Measurements from ENCODE around the gene ZNF573.
"Not testable (repeated sequence)": the region's sequence is repeated elsewhere in the genome, so short reads cannot be mapped to it uniquely, and the experiment has no call there.

Gene ZNF573

DNA sequence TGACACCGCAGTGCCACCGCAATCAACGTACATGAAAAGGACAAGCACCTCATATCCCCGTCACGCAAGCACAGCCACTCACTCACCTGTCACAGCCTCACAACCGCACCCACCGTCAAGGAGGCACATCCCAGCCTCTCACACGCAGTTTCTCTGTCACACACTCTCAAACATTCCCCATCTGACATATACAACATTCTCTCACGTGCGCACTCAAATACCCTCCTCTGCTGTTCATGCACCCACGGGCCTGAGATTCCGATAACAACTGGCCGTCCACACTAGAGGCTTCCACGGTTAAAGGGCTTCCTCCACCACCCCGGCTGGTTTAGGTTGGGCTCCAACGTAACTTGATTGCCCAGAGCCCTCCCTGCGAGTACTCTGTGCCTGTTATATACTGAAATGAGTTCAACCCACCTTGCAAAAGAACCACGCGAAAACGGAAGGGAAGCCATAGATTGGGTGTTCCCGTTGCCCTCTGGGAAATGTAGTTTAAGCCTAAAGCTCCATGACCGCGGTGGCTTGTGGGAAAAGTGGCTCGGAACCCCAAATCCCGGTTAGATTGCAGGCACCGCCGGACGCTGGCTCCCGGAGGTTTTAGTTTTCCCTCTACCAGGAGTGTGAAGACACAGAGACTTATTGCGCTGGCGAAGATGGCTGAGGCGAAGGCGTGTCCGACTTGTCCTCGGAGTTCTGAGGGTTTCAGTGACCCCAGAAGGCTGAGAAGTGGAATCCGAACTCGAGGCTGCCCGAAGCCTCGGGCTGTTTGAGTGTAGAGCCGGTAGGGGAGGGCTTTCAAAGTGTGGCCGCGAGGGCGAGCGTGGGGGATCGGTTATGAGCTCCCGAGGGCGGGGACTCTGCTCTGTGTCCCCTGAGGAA is at the start of gene ZNF573:
TSS of gene ZNF573 (minus strand) at position 460 of the 879 bp plus-strand sequence. CDS start 5,857 bp downstream, outside the sequence.
- peaks cover 12% of the 10 kb centered on the region for H3K9me3 Mint-ChIP-seq (ENCODE audit: low read depth)
- peak within 1 kb of the TSS; percentile 95 for H3K27ac Mint-ChIP-seq
- no peaks in the 10 kb centered on the region for H3K27me3 Mint-ChIP-seq
- H3K36me3 Mint-ChIP-seq = peaks cover 26% of the 10 kb centered on the region
- H3K4me1 Mint-ChIP-seq (ENCODE audit: low read depth) = peaks cover 48% of the 10 kb centered on the region
- H3K4me3 Mint-ChIP-seq = peak within 1 kb of the TSS; percentile 96

GRCh38 chr19:37817180-37817981 is 38.0 kb upstream of the ZNF573 start:
- H3K27ac Mint-ChIP-seq = no peak overlapping the region
- peaks cover 7% of the 10 kb centered on the region for H3K4me1 Mint-ChIP-seq (ENCODE audit: low read depth)
- peaks cover 37% of the 10 kb centered on the region for H3K9me3 Mint-ChIP-seq (ENCODE audit: low read depth)
- H3K36me3 Mint-ChIP-seq = peaks cover 15% of the 10 kb centered on the region
- H3K27me3 Mint-ChIP-seq = peaks cover 18% of the 10 kb centered on the region
- H3K4me3 Mint-ChIP-seq = peak overlapping the region; percentile 61

- not testable (repeated sequence) for H3K4me1 Mint-ChIP-seq (ENCODE audit: low read depth); H3K4me3 Mint-ChIP-seq; H3K27ac Mint-ChIP-seq
- peaks cover 16% of the 10 kb centered on the region for H3K27me3 Mint-ChIP-seq
- H3K9me3 Mint-ChIP-seq (ENCODE audit: low read depth) = peaks cover 31% of the 10 kb centered on the region
- H3K36me3 Mint-ChIP-seq = peaks cover 13% of the 10 kb centered on the region
These were observed 36.2 kb upstream of the ZNF573 start for GRCh38 chr19:37815611-37816010.

GRCh38 chr19:37813340-37813739 is 34.0 kb upstream of the ZNF573 start:
- peaks cover 12% of the 10 kb centered on the region for H3K27me3 Mint-ChIP-seq
- peaks cover 18% of the 10 kb centered on the region for H3K9me3 Mint-ChIP-seq (ENCODE audit: low read depth)
- H3K4me1 Mint-ChIP-seq (ENCODE audit: low read depth) = peaks cover 7% of the 10 kb centered on the region
- peaks cover 9% of the 10 kb centered on the region for H3K36me3 Mint-ChIP-seq
- no peak overlapping the region for H3K4me3 Mint-ChIP-seq
- no peak overlapping the region for H3K27ac Mint-ChIP-seq

DNA sequence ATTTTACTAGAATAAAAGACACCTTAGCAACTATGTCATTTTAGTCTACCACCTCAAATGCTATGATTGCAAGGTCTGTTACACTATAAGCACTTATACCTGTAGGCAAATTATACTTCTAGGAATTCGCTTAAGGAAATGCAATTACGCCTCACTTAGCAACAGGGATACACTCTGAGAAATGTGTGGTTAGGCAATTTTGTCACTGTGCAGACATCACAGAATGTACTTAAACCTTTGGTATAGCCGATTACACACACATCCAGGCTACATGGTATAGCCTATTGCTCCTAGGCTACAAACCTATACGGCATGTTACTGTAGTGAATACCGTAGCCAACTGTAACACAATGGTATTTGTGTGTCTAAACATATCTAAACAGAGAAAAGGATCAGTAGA is 30.0 kb upstream of the ZNF573 start:
- Mint-ChIP-seq H3K27ac (no peak overlapping the region), H3K36me3 (peaks cover 9% of the 10 kb centered on the region), H3K4me1 (ENCODE audit: low read depth) (no peaks in the 10 kb centered on the region), H3K27me3 (no peaks in the 10 kb centered on the region), H3K9me3 (ENCODE audit: low read depth) (peaks cover 22% of the 10 kb centered on the region), H3K4me3 (no peak overlapping the region)

GRCh38 chr19:37803249-37803840 is 24.0 kb upstream of the ZNF573 start:
- H3K27ac Mint-ChIP-seq = no peak overlapping the region
- no peak overlapping the region for H3K4me3 Mint-ChIP-seq
- peaks cover 38% of the 10 kb centered on the region for H3K36me3 Mint-ChIP-seq
- H3K9me3 Mint-ChIP-seq (ENCODE audit: low read depth) = peaks cover 42% of the 10 kb centered on the region
- no peaks in the 10 kb centered on the region for H3K27me3 Mint-ChIP-seq
- no peaks in the 10 kb centered on the region for H3K4me1 Mint-ChIP-seq (ENCODE audit: low read depth)

GRCh38 chr19:37790244-37790925 is 11.0 kb upstream of the ZNF573 start:
- Mint-ChIP-seq H3K27me3 (peaks cover 4% of the 10 kb centered on the region), H3K36me3 (peaks cover 30% of the 10 kb centered on the region), H3K4me3 (no peak overlapping the region), H3K9me3 (ENCODE audit: low read depth) (peaks cover 33% of the 10 kb centered on the region), H3K27ac (no peak overlapping the region), H3K4me1 (ENCODE audit: low read depth) (no peaks in the 10 kb centered on the region)

GRCh38 chr19:37778613-37779126 is 716 bp downstream of the ZNF573 start:
- H3K9me3 Mint-ChIP-seq (ENCODE audit: low read depth) = peaks cover 12% of the 10 kb centered on the region
- no peaks in the 10 kb centered on the region for H3K27me3 Mint-ChIP-seq
- peaks cover 52% of the 10 kb centered on the region for H3K4me1 Mint-ChIP-seq (ENCODE audit: low read depth)
- peak overlapping the region; percentile 95 for H3K27ac Mint-ChIP-seq
- H3K4me3 Mint-ChIP-seq = peak overlapping the region; percentile 96
- peaks cover 28% of the 10 kb centered on the region for H3K36me3 Mint-ChIP-seq

GRCh38 chr19:37770985-37771384 is 8.4 kb downstream of the ZNF573 start:
- Mint-ChIP-seq H3K4me3 (no peak overlapping the region), H3K36me3 (peaks cover 54% of the 10 kb centered on the region), H3K9me3 (ENCODE audit: low read depth) (peaks cover 7% of the 10 kb centered on the region), H3K4me1 (ENCODE audit: low read depth) (peaks cover 17% of the 10 kb centered on the region), H3K27me3 (no peaks in the 10 kb centered on the region), H3K27ac (no peak overlapping the region)

DNA sequence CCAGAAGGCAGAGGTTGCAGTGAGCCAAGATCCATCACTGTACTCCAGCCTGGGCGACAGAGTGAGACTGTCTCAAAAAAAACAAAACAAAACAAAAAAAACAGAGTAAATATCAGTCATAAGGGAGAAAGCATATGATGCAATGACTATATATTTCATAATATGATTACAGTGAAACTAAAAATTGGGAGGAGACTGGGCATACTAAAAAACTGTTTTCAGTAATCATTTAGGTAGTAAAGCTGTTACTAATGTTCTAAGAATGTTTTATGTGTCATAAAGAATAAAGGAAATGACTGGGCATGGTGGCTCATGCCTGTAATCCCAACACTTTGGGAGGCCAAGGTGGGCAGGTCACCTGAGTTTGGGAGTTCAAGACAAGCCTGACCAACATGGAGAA is 15.9 kb downstream of the ZNF573 start:
- Mint-ChIP-seq H3K4me1 (ENCODE audit: low read depth) (no peaks in the 10 kb centered on the region), H3K4me3 (no peak overlapping the region), H3K9me3 (ENCODE audit: low read depth) (peaks cover 17% of the 10 kb centered on the region), H3K27me3 (no peaks in the 10 kb centered on the region), H3K36me3 (peaks cover 47% of the 10 kb centered on the region), H3K27ac (no peak overlapping the region)

GRCh38 chr19:37757683-37758082 is 21.7 kb downstream of the ZNF573 start:
- peaks cover 22% of the 10 kb centered on the region for H3K9me3 Mint-ChIP-seq (ENCODE audit: low read depth)
- not testable (repeated sequence) for H3K4me3 Mint-ChIP-seq; H3K27me3 Mint-ChIP-seq; H3K4me1 Mint-ChIP-seq (ENCODE audit: low read depth); H3K27ac Mint-ChIP-seq
- peaks cover 46% of the 10 kb centered on the region for H3K36me3 Mint-ChIP-seq

DNA sequence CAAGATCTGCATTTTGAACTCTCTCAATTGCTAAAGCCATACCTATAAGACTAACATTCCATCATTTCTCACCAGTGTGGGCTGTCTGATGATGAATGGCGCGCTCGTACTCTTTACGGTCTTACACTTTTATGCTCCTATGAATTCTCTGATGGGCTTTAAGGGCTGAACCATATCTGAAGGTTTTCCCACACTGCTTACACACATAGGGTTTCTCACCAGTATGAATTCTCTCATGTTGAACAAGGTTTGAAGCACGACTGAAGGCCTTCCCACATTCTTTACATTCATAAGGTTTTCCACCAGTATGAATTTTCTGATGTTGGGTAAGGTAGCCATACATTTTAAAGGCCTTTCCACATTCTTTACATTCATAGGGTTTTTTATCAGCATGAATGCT is 41.0 kb downstream of the ZNF573 start:
- Mint-ChIP-seq H3K4me3 (no peak overlapping the region), H3K27me3 (no peaks in the 10 kb centered on the region), H3K4me1 (ENCODE audit: low read depth) (no peaks in the 10 kb centered on the region), H3K27ac (no peak overlapping the region), H3K36me3 (peaks cover 72% of the 10 kb centered on the region), H3K9me3 (ENCODE audit: low read depth) (peaks cover 45% of the 10 kb centered on the region)

- Mint-ChIP-seq H3K36me3 (peaks cover 10% of the 10 kb centered on the region), H3K27ac (no peak overlapping the region)
These were observed 54.2 kb downstream of the ZNF573 start for GRCh38 chr19:37725181-37725580.

GRCh38 chr19:37719927-37720265 is 59.5 kb downstream of the ZNF573 start:
- Mint-ChIP-seq H3K9me3 (ENCODE audit: low read depth) (peaks cover 3% of the 10 kb centered on the region), H3K27me3 (no peaks in the 10 kb centered on the region), H3K4me3 (peak overlapping the region; percentile 93), H3K4me1 (ENCODE audit: low read depth) (peaks cover 17% of the 10 kb centered on the region), H3K27ac (peak overlapping the region; percentile 80), H3K36me3 (peaks cover 14% of the 10 kb centered on the region)

More at GRCh38 chr19:37725181-37725580, 54.2 kb downstream of the ZNF573 start:
- H3K4me1 Mint-ChIP-seq (ENCODE audit: low read depth) = no peaks in the 10 kb centered on the region
- H3K4me3 Mint-ChIP-seq = no peak overlapping the region
- H3K9me3 Mint-ChIP-seq (ENCODE audit: low read depth) = peaks cover 12% of the 10 kb centered on the region
- H3K27me3 Mint-ChIP-seq = no peaks in the 10 kb centered on the region

All from activated naive CD8-positive, alpha-beta T cell (primary cell).